Transverse colon (tissue), 4 donors: ENCODE results near the gene PRDM11. TPM values are rescaled to one million over a fixed set of nuclear protein-coding genes. Genes with fewer than 3 reads are reported as not detected.

ENCODE experiments used
- DNase-seq: peaks from one replicate; pipeline ENCODE4 v3.0.0-alpha.2; 2019
- H3K27ac ChIP-seq, 4 donors: fragments of 200-600 bp; sonication (generic); 2 replicates each; pipeline ENCODE4 v1.5.1; 2016 to 2018; ENCODE audit warnings: inconsistent platforms in 4 of 4
- H3K27me3 ChIP-seq: fragments of 200-600 bp; sonication (generic); 2 replicates; pipeline ENCODE4 v1.5.1; 2017; ENCODE audit warnings: inconsistent platforms
- H3K36me3 ChIP-seq, 4 donors: fragments of 200-600 bp; sonication (generic); 2 replicates each; pipeline ENCODE4 v1.5.1; 2017 to 2019; ENCODE audit warnings: inconsistent platforms in 4 of 4
- H3K4me1 ChIP-seq, 4 donors: fragments of 200-600 bp; sonication (generic); 2 replicates each; pipeline ENCODE4 v1.5.1; 2017 to 2020; ENCODE audit warnings: inconsistent platforms in 4 of 4
- H3K4me3 ChIP-seq, 4 donors: fragments of 200-600 bp; sonication (generic); 1 replicate in 1 of 4; 2 replicates in 3 of 4; pipeline versions ENCODE4 v1.5.1 to v1.6.1; 2017 to 2019; ENCODE audit warnings: inconsistent platforms in 4 of 4
- H3K9me3 ChIP-seq, 2 donors: fragments of 200-600 bp; sonication (generic); 2 replicates each; pipeline ENCODE4 v1.5.1; 2017 to 2019; ENCODE audit warnings: inconsistent platforms in 2 of 2
- EP300 ChIP-seq: sonication (generic); formaldehyde crosslinking; IDR thresholded peaks from one replicate; pipeline ENCODE4 v1.6.1; 2017; ENCODE audit warnings: antibody characterized with exemption, low read depth
- POLR2A ChIP-seq: fragments of 450-650 bp; IDR thresholded peaks from one replicate; pipeline ENCODE4 v1.6.1; 2016; ENCODE audit warnings: antibody characterized with exemption, mild to moderate bottlenecking, moderate library complexity
- POLR2AphosphoS5 ChIP-seq, 3 donors: sonication (generic); formaldehyde crosslinking; IDR thresholded peaks; one replicate each; pipeline ENCODE4 v1.6.1; 2016; ENCODE audit warnings: antibody characterized with exemption in 3 of 3
- WGBS, 2 donors: methylation state at CpG; one replicate each; pipeline ENCODE4 v1.1.5; 2018; ENCODE audit warnings: low coverage in 1 of 2; 5-methylcytosine and 5-hydroxymethylcytosine counted together
- in situ Hi-C, 4 donors: fragments of 200-750 bp; cut with MboI; loops; one replicate each; pipeline versions ENCODE4 v1.15.0 to v1.15.1; 2017; ENCODE audit warnings: low sequenced_read_pairs in 3 of 4, low pct_ligation_motif_present in 1 of 4, low pct_unique_long_range_greater_than_20kb in 1 of 4
- intact Hi-C: fragments of 100-400 bp; cut with DNase I; formaldehyde crosslinking; loops from one replicate; pipeline ENCODE4 v1.15.1; 2023; ENCODE audit warnings: low total_unique reads
- total RNA-seq, 4 donors: library from RNA; depleted of rRNA; stranded (reverse); fragments of >200 nt; gene quantifications; one replicate each; pipeline ENCODE4 v1.1.0, GENCODE V29; 2016
- TF ChIP-seq, protein P1 (sequence below), 5 experiments: fragments of 200-600 bp in 3 of 5; fragments of 450-650 bp in 2 of 5; sonication (generic) in 3 of 5; IDR thresholded peaks; 1 replicate in 2 of 5; 2 replicates in 3 of 5; pipeline ENCODE4 v1.5.1; 2016 to 2017; ENCODE audit warnings: antibody characterized with exemption in 5 of 5, inconsistent platforms in 3 of 5, mild to moderate bottlenecking in 2 of 5, moderate library complexity in 1 of 5

Gene PRDM11
- total RNA-seq, 4 donors from 2014 or later: 5.0 to 11.2 (median 7.9) TPM

DNA sequence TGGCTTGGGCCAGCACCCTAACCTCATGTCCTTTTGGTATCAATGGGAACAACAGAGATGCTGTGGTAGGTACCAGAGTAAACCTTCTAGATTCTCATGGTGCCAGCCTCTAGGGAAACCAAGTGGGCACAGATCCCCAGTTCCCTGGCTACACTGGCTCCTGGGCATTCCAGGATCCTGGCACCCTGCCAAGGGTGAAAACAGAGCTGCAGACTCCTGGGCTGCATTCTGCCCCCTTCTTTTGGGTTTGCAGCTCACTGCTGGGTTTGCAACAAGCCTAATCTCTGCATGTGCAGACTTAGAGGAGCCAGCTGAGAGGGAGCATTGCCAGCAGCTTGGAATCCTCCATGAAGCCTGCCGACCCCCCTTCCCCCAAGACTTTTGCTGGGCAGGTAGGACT, 30.6 kb downstream of the PRDM11 start:
- Histone ChIP-seq H3K27me3 (no peaks in the 10 kb centered on the region), H3K4me1 (peaks cover 3 to 32% (median 18%) of the 10 kb centered on the region in 4 donors), H3K27ac (no peak overlapping the region), H3K36me3 (no peaks in the 10 kb centered on the region), H3K9me3 (no peaks in the 10 kb centered on the region), H3K4me3 (no peak overlapping the region)
- intact Hi-C loops: no loop called here
- WGBS, 2 donors: 31% methylated on average over 1 of the region's 1 CpG; no CpG with 5 or more reads in 1 of the 2 donors
- TF ChIP-seq EP300 (no peak), POLR2A (no peak), POLR2AphosphoS5 (IDR thresholded peaks at IDR 0.05) (no peak)
- TF ChIP-seq, protein P1, sequence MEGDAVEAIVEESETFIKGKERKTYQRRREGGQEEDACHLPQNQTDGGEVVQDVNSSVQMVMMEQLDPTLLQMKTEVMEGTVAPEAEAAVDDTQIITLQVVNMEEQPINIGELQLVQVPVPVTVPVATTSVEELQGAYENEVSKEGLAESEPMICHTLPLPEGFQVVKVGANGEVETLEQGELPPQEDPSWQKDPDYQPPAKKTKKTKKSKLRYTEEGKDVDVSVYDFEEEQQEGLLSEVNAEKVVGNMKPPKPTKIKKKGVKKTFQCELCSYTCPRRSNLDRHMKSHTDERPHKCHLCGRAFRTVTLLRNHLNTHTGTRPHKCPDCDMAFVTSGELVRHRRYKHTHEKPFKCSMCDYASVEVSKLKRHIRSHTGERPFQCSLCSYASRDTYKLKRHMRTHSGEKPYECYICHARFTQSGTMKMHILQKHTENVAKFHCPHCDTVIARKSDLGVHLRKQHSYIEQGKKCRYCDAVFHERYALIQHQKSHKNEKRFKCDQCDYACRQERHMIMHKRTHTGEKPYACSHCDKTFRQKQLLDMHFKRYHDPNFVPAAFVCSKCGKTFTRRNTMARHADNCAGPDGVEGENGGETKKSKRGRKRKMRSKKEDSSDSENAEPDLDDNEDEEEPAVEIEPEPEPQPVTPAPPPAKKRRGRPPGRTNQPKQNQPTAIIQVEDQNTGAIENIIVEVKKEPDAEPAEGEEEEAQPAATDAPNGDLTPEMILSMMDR (IDR thresholded peaks at IDR 0.05): no peak
- no peak for DNase-seq
- in situ Hi-C loops: no loop called here

DNA sequence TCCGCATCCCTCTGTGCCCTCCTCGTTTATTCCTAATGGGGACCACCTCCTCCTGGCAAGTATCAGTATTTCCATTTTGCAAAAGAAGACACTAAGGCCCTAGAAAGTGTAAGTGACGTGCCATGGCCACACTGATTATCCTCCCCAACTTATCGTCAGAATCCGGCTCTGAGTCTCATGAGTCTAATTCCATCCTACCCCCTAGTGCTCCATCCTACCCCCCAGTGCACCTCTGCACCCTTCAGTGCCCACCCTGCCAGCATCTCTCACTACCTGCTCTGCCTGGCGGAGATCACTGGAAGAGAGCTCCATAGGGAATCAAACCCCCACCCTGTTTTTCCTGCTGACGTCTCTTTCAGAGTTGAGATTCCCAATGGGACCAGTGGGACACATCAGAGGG, 31.8 kb downstream of the PRDM11 start:
- TF ChIP-seq POLR2AphosphoS5 (IDR thresholded peaks at IDR 0.05): no peak
- TF ChIP-seq EP300: no peak
- TF ChIP-seq, protein P1 (IDR thresholded peaks at IDR 0.05): no peak
- no peak for TF ChIP-seq POLR2A
- in situ Hi-C loops (no loop called here), intact Hi-C loops (no loop called here)
- 92% methylated on average over 4 to 7 of the region's 7 CpGs for WGBS, 2 donors
- DNase-seq: no peak
- H3K27ac ChIP-seq: no peak overlapping the region
- H3K9me3 ChIP-seq: no peaks in the 10 kb centered on the region
- H3K27me3 ChIP-seq: no peaks in the 10 kb centered on the region
- H3K4me3 ChIP-seq: no peak overlapping the region
- no peaks in the 10 kb centered on the region for H3K36me3 ChIP-seq
- peaks cover 3 to 23% (median 18%) of the 10 kb centered on the region in 4 donors for H3K4me1 ChIP-seq

DNA sequence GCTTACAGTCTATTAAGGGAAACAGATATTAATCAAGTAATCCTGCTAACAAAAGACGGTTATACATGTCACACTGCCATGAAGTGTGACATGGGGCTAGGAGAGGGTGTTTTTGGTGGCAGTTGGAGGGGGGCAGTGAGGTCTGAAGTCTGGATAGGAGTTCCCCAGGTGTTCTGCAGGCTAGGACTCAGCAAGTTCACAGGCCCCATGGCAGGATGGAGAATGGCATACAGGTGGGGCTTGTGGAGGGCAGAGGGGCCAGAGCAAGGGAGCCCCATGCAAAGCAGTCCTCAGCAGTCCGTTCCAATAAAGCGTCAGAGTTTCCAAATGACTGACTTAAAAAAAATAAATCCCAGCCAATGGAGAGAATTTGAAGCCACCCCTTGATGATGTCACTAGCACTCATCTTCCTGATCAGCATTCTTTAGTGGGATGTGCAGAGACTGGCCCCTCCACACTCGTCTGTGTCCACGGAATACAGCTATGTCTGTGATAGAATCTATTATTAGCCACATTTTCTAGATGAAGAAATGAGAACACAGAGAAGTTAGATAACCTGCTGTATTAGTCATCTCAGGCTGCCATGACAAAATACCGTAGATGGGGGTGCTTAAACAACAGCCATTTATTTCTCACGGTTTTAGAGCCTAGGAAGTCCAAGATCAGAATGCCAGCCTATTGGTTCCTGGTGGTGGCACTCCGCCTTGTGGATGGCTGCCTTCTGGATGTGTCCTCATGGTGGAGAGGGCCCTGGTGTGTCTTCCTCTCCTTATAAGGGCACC, 32.6 kb downstream of the PRDM11 start:
- Histone ChIP-seq H3K9me3 (no peaks in the 10 kb centered on the region), H3K36me3 (no peaks in the 10 kb centered on the region), H3K27ac (peak overlapping the region; percentile 86 to 93 (median 90)), H3K27me3 (no peaks in the 10 kb centered on the region), H3K4me1 (peaks cover 3 to 21% (median 15%) of the 10 kb centered on the region in 4 donors), H3K4me3 (no peak overlapping the region)
- in situ Hi-C loops: no loop called here
- DNase-seq: no peak
- WGBS, 2 donors: 75 to 79% methylated on average over 3 to 8 of the region's 8 CpGs
- intact Hi-C loops: no loop called here
- TF ChIP-seq EP300 (no peak), POLR2A (no peak), POLR2AphosphoS5 (IDR thresholded peaks at IDR 0.05) (no peak)
- TF ChIP-seq, protein P1 (IDR thresholded peaks at IDR 0.05): no peak

DNA sequence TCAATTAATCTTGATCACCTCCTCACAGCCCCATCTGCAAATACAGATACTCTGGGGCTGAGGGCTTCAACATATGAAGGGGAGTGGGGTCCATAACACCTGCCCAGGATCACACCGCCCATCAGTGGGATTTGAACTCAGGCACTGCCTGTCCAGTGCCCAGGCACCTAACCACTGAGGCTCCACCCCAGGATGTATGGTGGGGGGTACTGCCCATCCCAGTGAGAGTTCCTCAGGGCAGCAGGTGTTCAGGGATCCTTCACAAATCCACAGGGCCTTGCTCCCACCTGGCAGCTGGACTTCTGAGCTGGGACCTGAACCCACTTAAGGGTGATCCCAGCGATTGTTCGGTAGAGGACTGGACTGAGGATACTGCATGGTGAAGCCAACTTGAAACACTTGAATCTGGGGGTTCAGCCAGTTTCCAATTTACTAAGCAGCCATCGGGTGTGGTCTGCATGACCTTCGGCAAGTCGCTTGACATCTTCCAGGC, 33.3 kb downstream of the PRDM11 start:
- no peak for TF ChIP-seq EP300
- TF ChIP-seq POLR2AphosphoS5 (IDR thresholded peaks at IDR 0.05): no peak
- no peak for TF ChIP-seq POLR2A
- TF ChIP-seq, protein P1 (IDR thresholded peaks at IDR 0.05): no peak
- H3K9me3 ChIP-seq: no peaks in the 10 kb centered on the region
- peak overlapping the region; percentile 86 to 93 (median 90) for H3K27ac ChIP-seq
- no peak for DNase-seq
- in situ Hi-C loops: no loop called here
- peak overlapping the region; percentile 39 to 72 (median 64) for H3K4me3 ChIP-seq
- H3K27me3 ChIP-seq: no peaks in the 10 kb centered on the region
- H3K36me3 ChIP-seq: no peaks in the 10 kb centered on the region
- H3K4me1 ChIP-seq: peaks cover 3 to 21% (median 15%) of the 10 kb centered on the region in 4 donors
- WGBS, 2 donors: 48% methylated on average over 3 of the region's 6 CpGs; no CpG with 5 or more reads in 1 of the 2 donors
- intact Hi-C loops: loop anchor here (1.0 kb wide), 1 partner anchor 33 kb away; the partner anchor contains the start of gene PRDM11
